NCI-H2081 treated with DMSO at 0.1 percent for 48 hours (cell line): ENCODE results near the gene LSM12.
"Not testable (repeated sequence)": the region's sequence is repeated elsewhere in the genome, so short reads cannot be mapped to it uniquely, and the experiment has no call there.

Experiments
- DNase-seq: peaks from one replicate; lab custom pipeline; 2025; lab: John Stamatoyannopoulos, UW

LSM12 gene

GRCh38 chr17:44066204-44066930 lies at the start of gene LSM12:
LSM12 (minus strand) TSS chr17:44066671; CDS start chr17:44066587, 84 bp downstream.
- peak; percentile 87 for DNase-seq

DNA sequence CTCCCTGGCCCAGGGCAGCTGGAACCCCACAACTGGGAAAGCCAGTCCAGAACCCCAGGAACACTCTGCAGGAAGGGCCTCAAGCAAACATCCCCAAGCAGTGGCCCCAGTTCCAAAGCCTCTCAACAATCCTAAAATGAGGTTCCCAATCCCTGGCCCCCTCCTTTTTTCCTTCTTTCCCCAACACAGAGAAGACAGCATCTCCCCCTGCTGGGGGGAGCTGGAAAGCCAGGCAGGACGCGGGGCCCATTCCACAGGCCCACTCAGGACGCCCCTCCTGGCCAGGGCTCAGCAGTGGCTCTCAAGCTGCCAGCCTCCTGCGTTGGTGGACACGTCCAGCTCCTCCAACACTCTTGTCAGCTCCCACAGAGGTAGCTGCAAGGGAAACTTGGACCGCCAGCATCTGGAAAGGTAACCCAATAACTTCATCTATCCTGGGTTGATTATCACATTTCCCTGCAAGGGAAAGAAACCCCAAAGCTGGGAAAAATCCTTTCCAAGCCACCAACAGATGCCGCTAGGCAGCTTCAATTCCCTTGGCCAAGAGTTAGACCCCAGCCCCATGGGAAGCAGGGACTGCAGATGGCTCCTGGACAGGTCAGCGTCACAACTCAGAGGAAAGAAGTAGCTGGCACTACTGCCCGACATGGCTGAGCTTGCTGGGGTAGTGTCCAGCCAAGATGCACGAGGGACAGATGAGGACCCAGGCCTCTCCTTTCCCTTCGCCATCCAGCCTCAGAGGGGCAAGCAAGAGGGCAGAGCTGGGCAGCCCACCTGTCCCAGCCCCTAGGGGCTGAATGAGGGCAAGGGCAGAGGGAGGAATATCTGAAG lies 49.3 kb upstream of the LSM12 start:
- peak; percentile 16 for DNase-seq

DNA sequence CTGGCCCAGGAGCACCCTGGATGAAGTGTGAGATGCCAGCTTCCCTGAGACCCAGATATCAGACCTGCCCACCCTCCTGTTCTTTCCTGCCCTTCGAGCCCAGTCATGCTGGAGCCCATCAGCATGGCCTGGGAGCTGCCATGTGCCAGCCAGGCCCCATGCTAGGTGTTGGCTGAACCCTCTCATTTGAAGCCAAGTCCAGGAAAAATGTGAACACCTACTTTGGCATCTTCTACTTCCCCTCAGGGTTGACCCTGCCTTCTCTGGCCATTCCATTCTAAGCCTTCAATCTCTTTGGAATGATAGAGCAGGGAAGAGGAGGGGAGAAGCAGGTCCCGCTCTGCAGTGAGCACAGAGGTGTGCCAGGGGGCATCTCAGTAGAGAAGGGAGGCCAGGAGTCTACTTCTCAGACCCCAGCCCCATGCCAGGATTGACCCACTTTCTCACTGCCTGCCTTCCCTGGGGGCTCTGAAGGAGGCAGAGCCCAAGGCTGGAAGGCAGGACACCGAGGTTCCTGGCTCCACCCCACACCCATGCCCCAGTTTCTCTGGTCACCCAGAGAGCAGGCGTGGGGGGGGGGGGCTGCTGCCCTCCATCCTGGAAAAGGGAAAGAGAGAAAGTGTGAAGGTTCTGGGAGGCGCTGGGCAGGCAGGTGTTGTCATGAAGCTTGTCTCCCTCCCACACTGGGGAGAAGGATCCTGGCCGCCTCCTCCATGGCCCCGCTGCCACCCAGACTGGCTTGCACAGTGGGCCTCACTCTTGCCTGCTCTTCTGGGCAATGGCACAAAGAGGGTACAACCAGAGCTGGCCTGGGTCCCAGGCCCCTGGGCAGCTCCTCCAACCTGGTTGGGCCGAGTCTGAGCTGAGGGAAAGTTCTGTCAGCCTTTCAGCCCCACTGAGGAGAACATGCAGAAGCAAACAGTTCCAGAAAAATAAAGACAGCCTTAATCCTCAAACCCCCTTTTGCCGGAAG lies 47.7 kb upstream of the LSM12 start:
- no peak for DNase-seq

DNA sequence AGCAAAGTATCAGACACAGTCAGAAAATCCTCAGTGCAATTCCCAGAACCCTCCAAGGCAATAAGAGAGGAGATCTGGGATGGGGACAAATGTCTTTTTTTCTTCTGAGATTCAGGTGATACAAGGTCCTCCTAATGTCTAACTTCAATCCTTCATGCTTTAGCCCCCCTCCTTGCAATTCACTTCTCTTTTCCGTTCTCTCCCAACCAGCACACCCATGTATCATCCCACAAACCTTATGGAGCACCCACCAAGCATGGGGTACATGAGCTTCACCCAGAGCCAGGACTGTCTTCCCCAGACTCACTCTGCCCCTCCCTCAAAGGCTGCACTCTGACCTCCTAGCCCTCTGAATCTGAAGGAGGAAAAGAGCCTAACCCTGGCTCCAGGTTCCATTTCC lies 46.9 kb upstream of the LSM12 start:
- no peak for DNase-seq

DNA sequence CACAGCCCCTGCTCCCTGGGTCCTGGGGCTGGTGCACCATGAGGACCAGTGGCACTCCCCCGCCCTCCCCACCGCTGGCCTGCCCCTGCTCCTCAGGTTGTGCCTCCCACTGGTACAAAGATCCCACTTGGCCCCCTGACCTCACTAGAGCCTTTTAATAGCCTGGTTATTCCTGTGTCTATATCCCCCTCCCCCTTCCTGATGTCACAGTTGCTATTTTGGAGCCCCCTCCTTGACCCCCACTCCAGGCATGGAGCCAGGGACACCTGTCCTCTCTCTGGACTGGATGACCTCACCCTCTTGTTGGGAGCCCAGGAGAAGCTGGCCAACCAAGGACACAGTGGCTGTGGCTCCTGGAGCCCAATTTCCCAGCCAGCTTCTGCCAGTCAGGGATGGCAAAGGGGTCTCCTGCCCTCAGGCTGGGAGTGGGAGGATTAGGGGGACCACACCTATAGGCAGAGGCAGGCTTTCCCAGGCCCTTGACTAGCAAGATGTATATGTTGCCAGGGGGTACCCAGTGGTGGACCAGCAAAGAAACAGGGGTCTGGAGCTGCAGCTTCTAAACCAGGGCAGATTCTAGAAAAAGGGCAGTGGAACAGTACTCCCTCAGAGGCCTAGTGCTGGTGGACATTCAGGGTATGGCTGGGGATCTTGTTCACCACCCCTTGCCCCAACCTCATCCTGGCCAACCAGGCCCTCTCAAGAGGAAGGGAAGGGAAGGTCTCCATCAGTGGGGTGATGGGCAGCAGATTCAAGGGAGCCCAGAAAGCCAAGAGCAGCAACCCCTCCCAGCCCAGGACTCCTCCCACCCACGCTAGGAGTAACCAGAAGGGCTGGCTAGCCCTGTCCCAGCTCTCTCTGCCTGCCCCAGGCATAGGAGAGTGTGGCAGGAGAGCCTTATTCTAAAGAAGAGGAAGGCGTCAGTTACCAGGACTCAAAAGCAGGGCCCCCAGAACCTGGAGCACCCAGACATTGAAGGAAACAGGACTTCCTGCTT lies 46.1 kb upstream of the LSM12 start:
- DNase-seq = no peak

DNA sequence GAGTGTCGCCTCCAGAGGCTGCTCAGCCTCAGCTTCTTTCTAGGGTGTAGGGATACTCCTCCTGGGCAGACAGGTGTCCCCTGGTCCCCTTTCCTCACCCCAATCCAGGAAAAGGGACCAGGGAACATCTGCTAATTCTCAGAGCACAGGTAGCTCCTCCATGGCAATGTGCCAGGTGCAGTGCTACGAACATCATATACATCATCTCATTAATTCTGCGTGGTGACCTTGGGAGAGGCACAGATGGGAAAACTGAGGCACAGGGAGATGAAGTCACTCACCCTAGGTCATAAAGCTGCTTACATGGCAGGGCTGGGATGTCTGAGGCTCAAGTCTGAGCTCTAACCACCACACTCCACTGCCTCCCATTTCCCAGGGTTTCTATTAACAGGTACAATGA lies 45.3 kb upstream of the LSM12 start:
- no peak for DNase-seq

GRCh38 chr17:44110823-44111633 lies 44.6 kb upstream of the LSM12 start:
- DNase-seq = peak; percentile 91

DNA sequence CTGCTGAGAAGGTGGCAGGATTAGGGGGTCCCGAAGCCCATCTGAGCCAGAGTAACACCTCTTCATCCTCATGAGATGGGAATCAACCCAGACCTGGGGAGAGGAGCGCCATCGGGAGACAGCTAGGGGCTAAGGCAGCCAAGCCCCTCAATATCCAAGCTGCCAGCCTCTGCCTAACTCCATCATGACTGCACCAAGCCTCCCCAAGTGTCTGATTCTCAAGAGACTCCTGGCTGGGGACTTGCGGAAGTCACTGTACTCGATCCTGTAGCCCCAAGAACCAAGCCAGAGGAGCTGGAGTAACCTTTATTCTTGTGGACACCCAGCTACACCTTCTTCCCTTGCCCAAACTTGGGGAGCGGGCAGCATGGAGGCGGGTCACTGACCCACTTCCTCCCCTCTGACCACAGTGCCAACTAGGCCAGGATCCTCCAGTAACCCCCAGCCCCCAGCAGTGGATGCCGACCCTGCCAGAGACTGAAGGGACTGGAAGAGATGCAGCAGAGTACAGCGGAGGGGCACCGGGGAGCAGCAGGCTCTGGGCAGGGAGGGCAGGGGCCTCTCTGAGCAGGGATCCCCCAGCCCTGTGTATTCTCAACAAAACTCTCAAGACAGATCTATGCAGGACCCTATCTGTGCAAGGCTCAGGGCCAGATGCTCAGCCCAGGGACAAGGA lies 43.7 kb upstream of the LSM12 start:
- no peak for DNase-seq

DNA sequence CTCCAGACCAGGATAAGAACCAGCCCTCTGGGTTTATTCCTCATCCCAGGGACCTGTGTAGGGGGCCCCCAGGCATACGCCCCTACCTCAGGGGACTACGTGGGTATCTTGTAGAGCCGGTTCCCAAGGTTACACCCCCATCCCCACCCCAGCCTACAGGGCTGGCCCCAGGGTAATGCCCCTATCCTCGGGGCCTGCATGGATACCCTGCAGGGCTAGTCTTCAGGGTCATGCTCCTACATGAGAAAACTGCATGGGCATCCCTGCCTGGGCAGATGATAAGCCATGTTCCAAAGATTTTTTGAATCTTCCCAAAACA lies 42.8 kb upstream of the LSM12 start:
- DNase-seq = no peak

- DNase-seq = no peak
These were observed 42.2 kb upstream of the LSM12 start for GRCh38 chr17:44108440-44109311.

DNA sequence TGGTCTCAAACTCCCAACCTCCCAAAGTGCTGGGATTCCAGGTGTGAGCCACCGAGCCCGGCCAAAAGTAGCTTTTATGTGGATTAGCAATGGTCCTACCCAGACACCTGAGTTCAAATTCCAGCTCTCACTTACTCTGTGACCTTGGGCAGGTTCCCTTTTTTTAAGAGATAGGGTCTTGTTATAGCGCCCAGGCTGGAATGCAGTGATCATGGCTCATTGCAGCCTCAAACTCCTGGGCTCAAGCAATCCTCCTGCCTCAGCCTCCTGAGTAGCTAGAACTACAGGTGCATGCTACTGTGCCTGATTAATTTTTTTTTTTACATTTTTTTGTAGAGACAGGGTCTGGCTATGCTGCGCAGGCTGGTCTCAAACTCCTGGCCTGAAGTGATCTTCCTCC lies 40.3 kb upstream of the LSM12 start:
- DNase-seq = no peak

GRCh38 chr17:44105941-44106340 lies 39.5 kb upstream of the LSM12 start:
- no peak for DNase-seq

DNA sequence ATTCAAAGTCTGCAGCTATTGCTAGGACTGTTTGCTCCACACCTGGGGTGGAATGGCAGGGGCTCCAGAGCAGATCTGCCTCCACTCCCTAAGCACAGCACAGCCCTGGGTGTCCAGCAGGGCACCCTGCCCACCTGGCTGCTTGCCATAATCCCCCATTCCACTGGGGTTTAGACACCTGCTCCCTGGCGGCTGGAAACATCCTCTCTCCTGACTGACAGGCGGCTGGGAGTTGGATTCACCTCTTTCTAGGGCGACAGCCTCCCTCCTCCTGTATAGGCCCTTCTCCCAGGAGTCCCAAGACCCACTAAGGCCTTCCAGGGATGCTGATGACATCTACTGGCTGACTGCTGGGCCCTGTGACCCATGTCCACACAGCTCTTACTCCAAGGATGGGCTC lies 39.0 kb upstream of the LSM12 start:
- DNase-seq = no peak

GRCh38 chr17:44102849-44103622 lies 36.6 kb upstream of the LSM12 start:
- DNase-seq = no peak

DNA sequence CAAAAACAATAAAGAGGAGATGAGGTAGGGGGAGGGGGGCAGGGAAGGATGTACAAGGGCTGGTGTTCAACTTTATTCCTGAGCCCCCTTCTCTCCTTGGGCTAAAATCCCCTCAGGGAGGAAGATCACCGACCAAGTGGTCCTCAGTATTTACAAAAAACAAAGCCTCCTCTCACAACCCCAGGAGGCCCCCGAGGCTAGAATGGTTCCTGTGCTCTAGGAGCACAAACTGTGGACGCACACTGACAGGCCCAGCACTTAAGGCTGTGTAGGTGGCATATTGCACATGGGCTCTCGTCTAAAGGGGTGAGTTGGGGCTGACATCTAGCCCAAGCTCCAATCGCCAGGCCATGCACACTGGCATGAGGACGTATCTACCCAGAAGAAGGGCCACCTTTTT lies 35.4 kb upstream of the LSM12 start:
- DNase-seq = not testable (repeated sequence)

- no peak for DNase-seq
These were observed 30.9 kb upstream of the LSM12 start for GRCh38 chr17:44097110-44097958.
